ENCODE data around the gene YEATS2.

Gene YEATS2

GRCh38 chr3:183794452-183794851 lies 96.9 kb downstream of the YEATS2 start:
- no peak overlapping the region for H3K27ac ChIP-seq
- no peak for TF ChIP-seq ZFX (IDR thresholded peaks at IDR 0.05; ENCODE audit: borderline replicate concordance)
- TF ChIP-seq, protein P1, sequence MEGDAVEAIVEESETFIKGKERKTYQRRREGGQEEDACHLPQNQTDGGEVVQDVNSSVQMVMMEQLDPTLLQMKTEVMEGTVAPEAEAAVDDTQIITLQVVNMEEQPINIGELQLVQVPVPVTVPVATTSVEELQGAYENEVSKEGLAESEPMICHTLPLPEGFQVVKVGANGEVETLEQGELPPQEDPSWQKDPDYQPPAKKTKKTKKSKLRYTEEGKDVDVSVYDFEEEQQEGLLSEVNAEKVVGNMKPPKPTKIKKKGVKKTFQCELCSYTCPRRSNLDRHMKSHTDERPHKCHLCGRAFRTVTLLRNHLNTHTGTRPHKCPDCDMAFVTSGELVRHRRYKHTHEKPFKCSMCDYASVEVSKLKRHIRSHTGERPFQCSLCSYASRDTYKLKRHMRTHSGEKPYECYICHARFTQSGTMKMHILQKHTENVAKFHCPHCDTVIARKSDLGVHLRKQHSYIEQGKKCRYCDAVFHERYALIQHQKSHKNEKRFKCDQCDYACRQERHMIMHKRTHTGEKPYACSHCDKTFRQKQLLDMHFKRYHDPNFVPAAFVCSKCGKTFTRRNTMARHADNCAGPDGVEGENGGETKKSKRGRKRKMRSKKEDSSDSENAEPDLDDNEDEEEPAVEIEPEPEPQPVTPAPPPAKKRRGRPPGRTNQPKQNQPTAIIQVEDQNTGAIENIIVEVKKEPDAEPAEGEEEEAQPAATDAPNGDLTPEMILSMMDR (IDR thresholded peaks at IDR 0.05): no peak

GRCh38 chr3:183796372-183796771 lies 98.8 kb downstream of the YEATS2 start:
- H3K27ac ChIP-seq: no peak overlapping the region
- TF ChIP-seq, protein P1 (IDR thresholded peaks at IDR 0.05): no peak
- no peak for TF ChIP-seq ZFX (IDR thresholded peaks at IDR 0.05; ENCODE audit: borderline replicate concordance)

DNA sequence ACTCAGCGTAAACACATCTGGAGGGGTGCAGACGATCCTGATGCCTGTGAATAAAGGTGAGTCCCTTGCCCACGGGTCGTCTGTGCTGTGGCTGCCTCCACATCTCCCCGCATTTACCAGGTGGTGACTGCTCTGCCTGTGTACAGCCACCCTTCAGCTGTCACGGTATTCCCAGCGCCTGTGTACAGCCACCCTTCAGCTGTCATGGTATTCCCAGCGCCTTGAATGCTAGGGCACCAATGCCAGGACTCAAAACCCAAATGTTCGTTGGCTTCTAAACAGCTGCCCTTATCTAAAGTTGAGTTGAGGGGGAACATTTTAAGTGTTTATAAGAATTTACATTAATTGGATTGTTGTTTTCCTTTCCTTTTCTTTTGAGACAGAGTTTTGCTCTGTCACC lies 100.4 kb downstream of the YEATS2 start:
- no peak overlapping the region for H3K27ac ChIP-seq
- TF ChIP-seq ZFX (IDR thresholded peaks at IDR 0.05; ENCODE audit: borderline replicate concordance): no peak
- TF ChIP-seq, protein P1 (IDR thresholded peaks at IDR 0.05): no peak

DNA sequence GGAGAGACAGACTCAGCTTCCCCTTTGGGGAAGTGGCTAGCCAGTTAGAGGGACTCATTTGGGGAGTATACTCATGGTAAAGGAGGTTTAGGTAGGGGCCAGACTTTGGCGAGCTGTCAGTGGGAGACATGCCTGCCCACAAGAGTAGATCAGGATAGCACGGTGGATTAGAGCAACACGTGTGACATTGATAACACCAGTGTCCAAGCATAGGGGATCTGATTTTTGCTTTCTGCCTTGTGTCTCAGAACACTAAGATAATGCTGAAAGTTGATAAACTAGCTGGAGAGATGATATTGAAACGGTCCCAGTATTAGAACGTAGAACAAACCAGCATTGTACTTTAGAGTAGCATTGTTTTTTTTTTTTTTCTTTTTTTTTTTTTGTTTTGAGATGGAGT lies 101.9 kb downstream of the YEATS2 start:
- TF ChIP-seq, protein P1 (IDR thresholded peaks at IDR 0.05): no peak
- no peak for TF ChIP-seq ZFX (IDR thresholded peaks at IDR 0.05; ENCODE audit: borderline replicate concordance)
- no peak overlapping the region for H3K27ac ChIP-seq

DNA sequence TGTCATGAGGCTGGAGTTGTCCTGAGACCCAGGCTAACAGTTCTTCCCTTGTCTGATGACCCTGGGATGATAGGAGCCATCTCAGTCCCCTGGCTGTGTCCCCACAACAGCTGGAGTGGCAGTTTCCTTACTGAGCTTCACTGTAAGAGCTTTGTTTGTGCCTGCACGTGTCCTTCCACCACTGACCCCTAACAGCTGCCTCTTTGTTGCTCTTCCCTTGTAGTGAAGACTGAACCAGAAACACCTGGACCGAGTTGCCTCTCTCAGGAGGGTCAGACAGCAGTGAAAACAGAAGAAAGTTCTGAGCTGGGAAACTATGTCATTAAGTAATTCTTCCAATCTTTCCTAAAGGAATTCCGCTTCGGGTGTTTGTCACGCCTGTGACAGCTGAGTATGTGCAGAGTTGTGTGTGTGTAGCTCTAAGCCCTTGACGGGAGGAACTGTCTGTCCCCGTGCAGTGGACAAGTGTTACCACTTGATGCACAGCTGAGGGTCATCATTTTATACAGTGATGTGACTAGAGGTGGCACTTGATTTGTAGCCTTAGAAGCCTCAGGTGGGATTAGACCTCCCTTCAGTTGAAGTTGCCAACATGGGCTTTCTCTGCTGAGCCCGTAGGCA lies 102.8 kb downstream of the YEATS2 start:
- no peak overlapping the region for H3K27ac ChIP-seq
- no peak for TF ChIP-seq ZFX (IDR thresholded peaks at IDR 0.05; ENCODE audit: borderline replicate concordance)
- TF ChIP-seq, protein P1 (IDR thresholded peaks at IDR 0.05): no peak

DNA sequence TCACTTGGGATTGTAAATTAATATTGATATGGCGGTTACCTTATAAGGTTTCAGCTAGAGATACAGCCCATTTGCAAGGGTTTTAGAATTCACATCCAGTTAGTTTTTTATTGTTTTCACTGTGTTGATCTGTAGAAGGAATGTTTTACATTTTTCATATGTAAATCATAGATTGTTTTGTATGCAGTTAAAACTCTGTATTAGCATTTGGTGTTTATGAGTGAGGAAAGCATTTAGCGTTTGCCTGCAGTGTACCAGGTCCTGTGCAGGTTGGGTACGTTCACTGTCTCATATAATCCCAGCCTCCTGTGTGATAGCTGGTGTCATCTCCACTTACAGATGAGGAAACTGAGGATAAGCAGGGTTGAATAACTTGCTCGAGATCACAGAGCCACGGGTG lies 104.0 kb downstream of the YEATS2 start:
- H3K27ac ChIP-seq: no peak overlapping the region
- TF ChIP-seq, protein P1 (IDR thresholded peaks at IDR 0.05): no peak
- no peak for TF ChIP-seq ZFX (IDR thresholded peaks at IDR 0.05; ENCODE audit: borderline replicate concordance)

- TF ChIP-seq, protein P1 (IDR thresholded peaks at IDR 0.05): no peak
- TF ChIP-seq ZFX (IDR thresholded peaks at IDR 0.05; ENCODE audit: borderline replicate concordance): no peak
- no peak overlapping the region for H3K27ac ChIP-seq
These were observed 105.4 kb downstream of the YEATS2 start for GRCh38 chr3:183802989-183803388.

Data from 22Rv1 (cell line).